GM12878 (cell line): Measurements from ENCODE around the gene LEF1.

Experiments
- CTCF ChIP-seq, 3 experiments: IDR thresholded peaks in 2 of 3; conservative IDR thresholded peaks in 1 of 3; 2 replicates each; pipeline ENCODE4 v1.5.1; 2011; ENCODE audit warnings: low read depth in 3 of 3, low read length in 3 of 3, mild to moderate bottlenecking in 3 of 3, control low read depth in 2 of 3, moderate library complexity in 2 of 3, inconsistent platforms in 1 of 3, mixed read lengths in 1 of 3; ENCODE audit not compliant: control insufficient read depth in 2 of 3, insufficient read depth in 1 of 3; ENCODE audit errors: extremely low read depth in 1 of 3
- MTA2 ChIP-seq: fragments of 450-650 bp; IDR thresholded peaks from 2 replicates; pipeline ENCODE4 v1.6.1; 2016; ENCODE audit warnings: low read depth, mild to moderate bottlenecking, moderate library complexity
- MTA3 ChIP-seq: IDR thresholded peaks from 2 replicates; pipeline ENCODE4 v1.6.1; 2012; ENCODE audit warnings: low read length, inconsistent platforms, borderline replicate concordance
- SIN3A ChIP-seq: IDR thresholded peaks from 2 replicates; pipeline ENCODE4 v1.6.1; 2012; ENCODE audit warnings: low read depth, low read length, improper control_type of control experiment
- TAF1 ChIP-seq: IDR thresholded peaks from 2 replicates; pipeline ENCODE4 v1.6.1; 2011; ENCODE audit warnings: mild to moderate bottlenecking, low read depth, low read length, borderline replicate concordance
- TF ChIP-seq, protein P1 (sequence below): IDR thresholded peaks from 2 replicates; pipeline ENCODE4 v1.6.1; 2011; ENCODE audit warnings: low read depth, mild to moderate bottlenecking, low read length, moderate library complexity, borderline replicate concordance; ENCODE audit errors: extremely low read depth

- TF ChIP-seq CTCF (IDR thresholded peaks at IDR 0.05 in 2 of 3, conservative IDR thresholded peaks at IDR 0.05 in 1 of 3; ENCODE audit: control insufficient read depth in 2 of 3, extremely low read depth in 1 of 3, insufficient read depth in 1 of 3, low read depth in 3 of 3, low read length in 3 of 3) (no peak), TAF1 (no peak), SIN3A (no peak), MTA2 (no peak), MTA3 (no peak)
- TF ChIP-seq, protein P1, sequence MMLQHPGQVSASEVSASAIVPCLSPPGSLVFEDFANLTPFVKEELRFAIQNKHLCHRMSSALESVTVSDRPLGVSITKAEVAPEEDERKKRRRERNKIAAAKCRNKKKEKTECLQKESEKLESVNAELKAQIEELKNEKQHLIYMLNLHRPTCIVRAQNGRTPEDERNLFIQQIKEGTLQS = no peak
Measured at GRCh38 chr4:108099838-108100237, 68.9 kb downstream of the LEF1 start.
